OCI-LY3 (cell line): Measurements from ENCODE around the gene OSBPL8.

Source experiments
- EZH2phosphoT487 ChIP-seq: fragments of 200-600 bp; shearing (Covaris generic); IDR thresholded peaks from 2 replicates; pipeline ENCODE4 v1.6.1; 2018; ENCODE audit warnings: antibody characterized with exemption, mixed run types, low read depth
- TF ChIP-seq, protein P1 (sequence below): fragments of 200-600, 300-600 bp; sonication (generic); IDR thresholded peaks from 2 replicates; pipeline ENCODE4 v1.5.1; 2014; ENCODE audit warnings: antibody characterized with exemption, low read length, low read depth

DNA sequence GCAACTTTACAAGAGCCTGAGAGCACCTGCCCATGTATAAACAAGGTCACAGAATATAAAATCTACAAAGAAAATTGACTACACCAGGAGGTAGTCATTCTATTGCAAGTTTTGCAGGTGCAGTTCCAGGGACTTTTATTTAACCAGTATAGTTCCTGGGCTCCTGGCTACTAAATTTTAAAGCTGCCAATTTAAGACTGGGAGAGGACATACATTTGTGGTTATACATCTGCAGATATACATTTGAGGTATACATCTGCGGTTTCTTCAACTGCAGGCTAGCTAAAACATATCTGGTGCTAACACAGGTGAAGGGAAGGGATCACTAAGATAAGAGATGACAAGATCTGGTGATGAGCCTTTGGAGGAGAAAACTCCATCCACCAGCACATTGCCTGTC, 241.6 kb downstream of the OSBPL8 start:
- TF ChIP-seq, protein P1, sequence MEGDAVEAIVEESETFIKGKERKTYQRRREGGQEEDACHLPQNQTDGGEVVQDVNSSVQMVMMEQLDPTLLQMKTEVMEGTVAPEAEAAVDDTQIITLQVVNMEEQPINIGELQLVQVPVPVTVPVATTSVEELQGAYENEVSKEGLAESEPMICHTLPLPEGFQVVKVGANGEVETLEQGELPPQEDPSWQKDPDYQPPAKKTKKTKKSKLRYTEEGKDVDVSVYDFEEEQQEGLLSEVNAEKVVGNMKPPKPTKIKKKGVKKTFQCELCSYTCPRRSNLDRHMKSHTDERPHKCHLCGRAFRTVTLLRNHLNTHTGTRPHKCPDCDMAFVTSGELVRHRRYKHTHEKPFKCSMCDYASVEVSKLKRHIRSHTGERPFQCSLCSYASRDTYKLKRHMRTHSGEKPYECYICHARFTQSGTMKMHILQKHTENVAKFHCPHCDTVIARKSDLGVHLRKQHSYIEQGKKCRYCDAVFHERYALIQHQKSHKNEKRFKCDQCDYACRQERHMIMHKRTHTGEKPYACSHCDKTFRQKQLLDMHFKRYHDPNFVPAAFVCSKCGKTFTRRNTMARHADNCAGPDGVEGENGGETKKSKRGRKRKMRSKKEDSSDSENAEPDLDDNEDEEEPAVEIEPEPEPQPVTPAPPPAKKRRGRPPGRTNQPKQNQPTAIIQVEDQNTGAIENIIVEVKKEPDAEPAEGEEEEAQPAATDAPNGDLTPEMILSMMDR = no peak
- no peak for TF ChIP-seq EZH2phosphoT487
